ENCODE results near the gene SLC51A. TPM values are rescaled to one million over a fixed set of nuclear protein-coding genes. Genes with fewer than 3 reads are reported as not detected.
A peak's percentile ranks its signal among the peaks of the same experiment; 100 is the strongest.

The SLC51A gene
- total and polyA plus RNA-seq, 9 of the 15 experiments (the other 6 are each of a cell fraction or from before 2014, with no cell fraction given) = 0.35 to 0.38 TPM; not detected in 7

- Histone ChIP-seq H3K9me1 (ENCODE audit: control insufficient read depth, insufficient read depth, low read length) (no peaks in the 10 kb centered on the region), H2AFZ (ENCODE audit: low read depth, low read length) (no peak overlapping the region), H3K36me3 (ENCODE audit: control insufficient read depth, insufficient read depth, low read length) (peaks cover 57% of the 10 kb centered on the region; the same call in 2 of the 3 replicates), H3K9ac (ENCODE audit: insufficient read depth in 1 of 2, low read depth in 2 of 2, low read length in 2 of 2) (peak overlapping the region in 1 of 2 experiments; percentile 61; a peak in 1 of 4 replicates), H4K20me1 (replicated peaks; ENCODE audit: control insufficient read depth, insufficient read depth, low read length) (no peaks in the 10 kb centered on the region), H3K27ac (ENCODE audit: extremely low read depth, low read depth, low read length) (peak overlapping the region; percentile 62), H3K9me3 (replicated peaks; ENCODE audit: control insufficient read depth, insufficient read depth, low read depth, low read length) (no peaks in the 10 kb centered on the region; the same call in 1 of the 2 replicates), H3K79me2 (ENCODE audit: control insufficient read depth, insufficient read depth, low read length) (peaks cover 29% of the 10 kb centered on the region), H3K27me3 (ENCODE audit: control insufficient read depth in 2 of 2, insufficient read depth in 2 of 2, low read length in 2 of 2) (no peaks in the 10 kb centered on the region), H3K4me1 (replicated peaks in 1 of 2; ENCODE audit: control insufficient read depth in 2 of 2, insufficient read depth in 2 of 2, low read length in 2 of 2) (peaks cover 12 to 14% of the 10 kb centered on the region in 2 experiments), H3K4me2 (ENCODE audit: insufficient read depth, low read length) (no peak overlapping the region; the same call in 1 of the 2 replicates), H3K4me3 (no peak overlapping the region)
- POLR2A ChIA-PET = interaction anchor here (0.7 to 1.8 kb wide), 7 partner anchors 7 to 75 kb away, joined by 3 to 6 read pairs (median 4); partner anchors contain the start of gene DYNLT2B
- WGBS (ENCODE audit: insufficient coverage, low coverage, missing lambda C conversion rate) = 64% methylated on average over 9 of the region's 9 CpGs
- no peak for FAIRE-seq
- ATAC-seq = peak; percentile 84
- no TSS peak for BruUV-seq (replicated peaks)
- in situ Hi-C loops (cut with MboI) = no loop called here
- intact Hi-C loops (cut with micrococcal nuclease) = no loop called here
- peak in 2 of 4 experiments; percentile 36 to 55 for DNase-seq (ENCODE audit: extremely low read depth in 1 of 4, low spot score in 3 of 4)
- CTCF ChIA-PET (ENCODE audit: low intra/inter-chr PET ratio) = no interaction called here
- TF ChIP-seq PRDM10 (IDR thresholded peaks at IDR 0.05; ENCODE audit: partially characterized antibody) (peak; percentile 16), ZBTB26 (CRISPR knock-in tag; IDR thresholded peaks at IDR 0.05) (no peak), ZNF830 (CRISPR knock-in tag; IDR thresholded peaks at IDR 0.05) (no peak), NFE2 (IDR thresholded peaks at IDR 0.05; ENCODE audit: low read depth) (peak; percentile 80)
- TF ChIP-seq, protein P1, sequence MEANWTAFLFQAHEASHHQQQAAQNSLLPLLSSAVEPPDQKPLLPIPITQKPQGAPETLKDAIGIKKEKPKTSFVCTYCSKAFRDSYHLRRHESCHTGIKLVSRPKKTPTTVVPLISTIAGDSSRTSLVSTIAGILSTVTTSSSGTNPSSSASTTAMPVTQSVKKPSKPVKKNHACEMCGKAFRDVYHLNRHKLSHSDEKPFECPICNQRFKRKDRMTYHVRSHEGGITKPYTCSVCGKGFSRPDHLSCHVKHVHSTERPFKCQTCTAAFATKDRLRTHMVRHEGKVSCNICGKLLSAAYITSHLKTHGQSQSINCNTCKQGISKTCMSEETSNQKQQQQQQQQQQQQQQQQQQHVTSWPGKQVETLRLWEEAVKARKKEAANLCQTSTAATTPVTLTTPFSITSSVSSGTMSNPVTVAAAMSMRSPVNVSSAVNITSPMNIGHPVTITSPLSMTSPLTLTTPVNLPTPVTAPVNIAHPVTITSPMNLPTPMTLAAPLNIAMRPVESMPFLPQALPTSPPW (CRISPR knock-in tag; IDR thresholded peaks at IDR 0.05) = peak; percentile 51; the same call in 1 of the 2 replicates
Observed at GRCh38 chr3:196268284-196269163, 52.2 kb downstream of the SLC51A start.

All from K562 (cell line).